GM12878 (cell line): Measurements from ENCODE around the gene ATG9A. TPM values are rescaled to one million over a fixed set of nuclear protein-coding genes. Genes with fewer than 3 reads are reported as not detected.

ENCODE experiments used
- ATAC-seq: fragments of 200-7000 bp; cut with Tn5 transposase; 3 replicates; pipeline ENCODE4 v1.9.1; 2020; ENCODE audit warnings: mild to moderate bottlenecking, moderate library complexity
- BruUV-seq: library from RNA; stranded (reverse); fragments of 400-500 nt; replicated peaks from 2 replicates; lab custom pipeline; 2021; lab: Mats Ljungman, UMichigan
- CTCF ChIA-PET: fragments of 300-600 bp; sonication (Branson Sonifier 250); formaldehyde crosslinking; extraction: SDS; loops from one replicate; lab custom pipeline; 2021; ENCODE audit warnings: inconsistent platforms; lab: Yijun Ruan, JAX
- POLR2A ChIA-PET: fragments of 350-600 bp; formaldehyde crosslinking; extraction: SDS; loops from one replicate; lab custom pipeline; 2021; ENCODE audit warnings: inconsistent platforms; lab: Charles Lee
- RAD21 ChIA-PET: fragments of 300-600 bp; sonication (Branson Sonifier 250); formaldehyde crosslinking; loops from one replicate; lab custom pipeline; 2023; ENCODE audit warnings: antibody characterized with exemption; ENCODE audit not compliant: unreplicated experiment; lab: Charles Lee
- SMC1A ChIA-PET: fragments of 300-600 bp; sonication (Branson Sonifier 250); formaldehyde crosslinking; loops from one replicate; lab custom pipeline; 2023; ENCODE audit not compliant: unreplicated experiment, uncharacterized antibody; lab: Charles Lee
- DNase-seq: peaks from one replicate; pipeline ENCODE4 v3.0.0-alpha.2; 2011; ENCODE audit warnings: low read depth, low spot score
- FAIRE-seq: peaks from 3 replicates; lab custom pipeline; 2011; peaks lifted over from hg19 to GRCh38; lab: Jason Lieb, UNC
- H2AFZ ChIP-seq: 2 replicates; pipeline ENCODE4 v1.6.0; 2011; ENCODE audit warnings: low read depth, low read length, control low read depth; ENCODE audit not compliant: control insufficient read depth
- H3K27ac ChIP-seq: 2 replicates; pipeline ENCODE4 v1.5.1; 2011; ENCODE audit warnings: control low read depth; ENCODE audit not compliant: control insufficient read depth, insufficient read depth
- H3K27me3 ChIP-seq, 2 experiments: replicated peaks in 1 of 2; 2 replicates each; pipeline versions ENCODE4 v1.6.0 to v1.6.1; 2011; ENCODE audit warnings: low read length in 1 of 2; ENCODE audit not compliant: control insufficient read depth in 2 of 2, insufficient read depth in 2 of 2
- H3K36me3 ChIP-seq, 2 experiments: 2 replicates each; pipeline ENCODE4 v1.5.1; 2011; ENCODE audit warnings: low read length in 1 of 2; ENCODE audit not compliant: control insufficient read depth in 2 of 2, insufficient read depth in 2 of 2
- H3K4me1 ChIP-seq: 2 replicates; pipeline ENCODE4 v1.6.1; 2011; ENCODE audit warnings: mild to moderate bottlenecking, low read length, moderate library complexity, mixed read lengths; ENCODE audit not compliant: control insufficient read depth, insufficient read depth
- H3K4me2 ChIP-seq: 2 replicates; pipeline ENCODE4 v1.6.0; 2011; ENCODE audit warnings: control low read depth; ENCODE audit not compliant: control insufficient read depth, insufficient read depth
- H3K4me3 ChIP-seq: fragments of 200-600 bp; sonication (generic); 2 replicates; pipeline ENCODE4 v1.5.1; 2016
- H3K79me2 ChIP-seq: 2 replicates; pipeline ENCODE4 v1.6.0; 2011; ENCODE audit warnings: low read length; ENCODE audit not compliant: control insufficient read depth, insufficient read depth
- H3K9ac ChIP-seq: 2 replicates; pipeline ENCODE4 v1.8.0; 2011; ENCODE audit warnings: low read length, control low read depth, mixed read lengths; ENCODE audit not compliant: control insufficient read depth, insufficient read depth
- H3K9me3 ChIP-seq: replicated peaks from 3 replicates; pipeline ENCODE4 v1.5.1; 2011; ENCODE audit warnings: mild to moderate bottlenecking, low read length; ENCODE audit not compliant: control insufficient read depth, insufficient read depth
- H4K20me1 ChIP-seq: 2 replicates; pipeline ENCODE4 v1.6.0; 2011; ENCODE audit not compliant: control insufficient read depth, insufficient read depth
- HDGF ChIP-seq: fragments of 450-650 bp; IDR thresholded peaks from 2 replicates; pipeline ENCODE4 v1.6.1; 2016; ENCODE audit warnings: antibody characterized with exemption
- MXI1 ChIP-seq: fragments of 150-350 bp; IDR thresholded peaks from 2 replicates; pipeline ENCODE4 v1.6.1; 2011; ENCODE audit warnings: low read depth, mild to moderate bottlenecking, inconsistent platforms, low read length, improper control_type of control experiment
- NFXL1 ChIP-seq: fragments of 450-650 bp; IDR thresholded peaks from 2 replicates; pipeline ENCODE4 v1.6.1; 2017; ENCODE audit warnings: antibody characterized with exemption, mild to moderate bottlenecking, borderline replicate concordance
- SMAD5 ChIP-seq: IDR thresholded peaks from 2 replicates; pipeline ENCODE4 v1.6.1; 2016; ENCODE audit warnings: antibody characterized with exemption, low read depth
- SMARCA5 ChIP-seq: fragments of 450-650 bp; IDR thresholded peaks from 2 replicates; pipeline ENCODE4 v1.6.1; 2017; ENCODE audit warnings: mild to moderate bottlenecking
- USF1 ChIP-seq: IDR thresholded peaks from 2 replicates; pipeline ENCODE4 v1.6.1; 2011; ENCODE audit warnings: borderline replicate concordance, low read depth, mild to moderate bottlenecking, moderate library complexity, mixed read lengths, low read length; ENCODE audit not compliant: insufficient read depth; ENCODE audit errors: extremely low read length
- WGBS: methylation state at CpG from one replicate; pipeline ENCODE4 v1.1.6; 2016; ENCODE audit warnings: low lambda C conversion rate; ENCODE audit not compliant: insufficient replicate concordance, insufficient coverage; ENCODE audit errors: missing lambda C conversion rate; 5-methylcytosine and 5-hydroxymethylcytosine counted together
- in situ Hi-C: fragments of 300-500 bp; cut with MboI; formaldehyde crosslinking; loops from 9 replicates; pipeline ENCODE4 v1.14.3; 2018; ENCODE audit warnings: mixed read lengths
- intact Hi-C: fragments of 100-400 bp; cut with micrococcal nuclease; formaldehyde crosslinking; loops from one replicate; pipeline ENCODE4 v1.14.2; 2022; ENCODE audit not compliant: unreplicated experiment
- polyA plus RNA-seq, 11 experiments: library from polyadenylated mRNA; depleted of rRNA in 4 of 11; unstranded in 6 of 11; stranded (reverse) in 5 of 11; fragments of >200 nt; fragmentation: Nextera tagmentation in 4 of 11; fragmentation: Illumina TruSeq in 1 of 11; extraction: Ambion mirVana in 4 of 11; extraction: Trizol in 1 of 11; gene quantifications; 1 replicate in 1 of 11; 2 replicates in 10 of 11; pipeline versions ENCODE4 v1.2.1 to v1.2.3, GENCODE V29; 2011 to 2016; ENCODE audit warnings: inconsistent platforms in 2 of 11, missing spikeins in 2 of 11, low read depth in 1 of 11
- total RNA-seq, 4 experiments: library from RNA; depleted of rRNA in 3 of 4; stranded (reverse); fragments of >200 nt in 3 of 4; fragmentation: Illumina TruSeq in 1 of 4; extraction: Trizol in 1 of 4; gene quantifications; 2 replicates each; pipeline versions ENCODE4 v1.2.1 to v1.2.3, GENCODE V29; 2013 to 2021

The ATG9A gene
- total and polyA plus RNA-seq, 10 of the 15 experiments (the other 5 are each of a cell fraction or from before 2014, with no cell fraction given) = 0.16 to 37.5 (median 14.6) TPM; not detected in 1

- RAD21 ChIA-PET = interaction anchor here (1.1 to 2.3 kb wide), 9 partner anchors 9 to 74 kb away, joined by 4 to 20 read pairs (median 5); partner anchors contain the start of genes ANKZF1, ATG9A, DNAJB2 and TUBA4A
- peak overlapping the region; percentile 87 for H2AFZ ChIP-seq
- peak overlapping the region; percentile 89 for H3K4me2 ChIP-seq
- peaks cover 38% of the 10 kb centered on the region for H3K4me1 ChIP-seq
- in situ Hi-C loops = no loop called here
- peak overlapping the region; percentile 90 for H3K4me3 ChIP-seq
- no peak for ATAC-seq
- H3K9me3 ChIP-seq = no peaks in the 10 kb centered on the region
- SMC1A ChIA-PET = interaction anchor here (0.8 to 2.5 kb wide), 14 partner anchors 10 to 71 kb away, joined by 3 to 16 read pairs (median 6); partner anchors contain the start of genes ABCB6, ANKZF1, ATG9A and CNPPD1
- intact Hi-C loops = no loop called here
- no peaks in the 10 kb centered on the region for H3K27me3 ChIP-seq
- peaks cover 23% of the 10 kb centered on the region for H3K79me2 ChIP-seq
- 34% methylated on average over 6 of the region's 6 CpGs for WGBS
- peaks cover 3 to 12% of the 10 kb centered on the region in 2 experiments for H3K36me3 ChIP-seq
- peak overlapping the region; percentile 70 for H3K27ac ChIP-seq
- CTCF ChIA-PET = interaction anchor here (0.9 to 3.4 kb wide), 12 partner anchors 9 to 88 kb away, joined by 3 to 40 read pairs (median 4); partner anchors contain the start of genes ANKZF1, ATG9A, DNAJB2 and TUBA4A
- H4K20me1 ChIP-seq = 0 out of 2 replicates have a peak, but pooled peaks cover under 1% of the 10 kb centered on the region
- peak; percentile 66; the same call in 1 of the 2 replicates for TF ChIP-seq SMARCA5
- no peak for TF ChIP-seq MXI1
- no peak for TF ChIP-seq HDGF
- 0 out of 2 replicates have a peak, but pooled peaks have one; percentile 56 for TF ChIP-seq NFXL1
- no TSS peak for BruUV-seq
- POLR2A ChIA-PET = interaction anchor here (0.9 to 3.0 kb wide), 14 partner anchors 10 to 359 kb away, joined by 3 to 31 read pairs (median 10); partner anchors contain the start of genes ABCB6, ANKZF1, ATG9A and CNPPD1
- DNase-seq = no peak
- H3K9ac ChIP-seq = peak overlapping the region; percentile 77
- FAIRE-seq = peak; percentile 31
Observed at GRCh38 chr2:219244789-219245147, 15.3 kb upstream of the ATG9A start.

GRCh38 chr2:219243291-219243761, 13.9 kb upstream of the ATG9A start:
- ATAC-seq (no peak), FAIRE-seq (no peak), DNase-seq (no peak)
- intact Hi-C loops = no loop called here
- Histone ChIP-seq H3K27ac (no peak overlapping the region), H3K79me2 (peaks cover 16% of the 10 kb centered on the region), H3K9me3 (no peaks in the 10 kb centered on the region), H3K4me3 (no peak overlapping the region), H4K20me1 (no peaks in the 10 kb centered on the region), H3K9ac (no peak overlapping the region), H3K27me3 (no peaks in the 10 kb centered on the region), H2AFZ (no peak overlapping the region), H3K4me2 (no peak overlapping the region), H3K36me3 (peaks cover 3 to 10% of the 10 kb centered on the region in 2 experiments; a peak in 3 of 4 replicates), H3K4me1 (peaks cover 28% of the 10 kb centered on the region)
- ChIA-PET POLR2A (interaction anchor here (3.0 kb wide), 1 partner anchor 67 kb away, joined by 17 read pairs; the partner anchor contains the start of gene CNPPD1), CTCF (interaction anchor here (1.0 to 3.4 kb wide), 2 partner anchors 10 to 51 kb away, joined by 3 to 27 read pairs; partner anchors contain the start of gene TUBA4B), SMC1A (interaction anchor here (1.2 kb wide), 1 partner anchor 11 kb away, joined by 3 read pairs; no protein-coding TSS in a partner anchor), RAD21 (no interaction called here)
- BruUV-seq = no TSS peak
- in situ Hi-C loops = no loop called here
- no peak for TF ChIP-seq SMAD5
- peak; percentile 9 for TF ChIP-seq USF1
- 72% methylated on average over 27 of the region's 28 CpGs for WGBS
